Transverse colon (tissue), 4 donors: Measurements from ENCODE around the gene FZD2.

Source experiments
- CTCF ChIP-seq, 5 experiments: fragments of 200-600 bp in 3 of 5; fragments of 450-650 bp in 2 of 5; sonication (generic) in 3 of 5; IDR thresholded peaks; 1 replicate in 2 of 5; 2 replicates in 3 of 5; pipeline ENCODE4 v1.5.1; 2016 to 2017; ENCODE audit warnings: antibody characterized with exemption in 5 of 5, inconsistent platforms in 3 of 5, mild to moderate bottlenecking in 2 of 5, moderate library complexity in 1 of 5
- POLR2A ChIP-seq: fragments of 450-650 bp; IDR thresholded peaks from one replicate; pipeline ENCODE4 v1.6.1; 2016; ENCODE audit warnings: antibody characterized with exemption, mild to moderate bottlenecking, moderate library complexity
- POLR2AphosphoS5 ChIP-seq, 3 donors: sonication (generic); formaldehyde crosslinking; IDR thresholded peaks; one replicate each; pipeline ENCODE4 v1.6.1; 2016; ENCODE audit warnings: antibody characterized with exemption in 3 of 3

- TF ChIP-seq POLR2AphosphoS5 (IDR thresholded peaks at IDR 0.05): no peak
- no peak for TF ChIP-seq CTCF (IDR thresholded peaks at IDR 0.05)
- no peak for TF ChIP-seq POLR2A
These were observed 484 bp downstream of the FZD2 start for GRCh38 chr17:44557651-44558285.
